DOHH2 (cell line): ENCODE measurements around the gene ZBTB1.

ENCODE experiments used
- CTCF ChIP-seq: fragments of 200-600 bp; sonication (generic); IDR thresholded peaks from one replicate; pipeline ENCODE4 v1.5.1; 2014; ENCODE audit warnings: antibody characterized with exemption, mild to moderate bottlenecking, low read depth, low read length; ENCODE audit not compliant: poor library complexity, severe bottlenecking
- EZH2phosphoT487 ChIP-seq: fragments of 200-600 bp; sonication (generic); IDR thresholded peaks from 2 replicates; pipeline ENCODE4 v1.6.1; 2017; ENCODE audit warnings: borderline replicate concordance, mild to moderate bottlenecking, antibody characterized with exemption, low read length, moderate library complexity, mixed read lengths

GRCh38 chr14:64549016-64549415 lies 44.4 kb downstream of the ZBTB1 start:
- TF ChIP-seq CTCF = no peak
- no peak for TF ChIP-seq EZH2phosphoT487
